Osteocyte (in vitro differentiated cells): Measurements from ENCODE around the gene COPS3. TPM values are rescaled to one million over a fixed set of nuclear protein-coding genes. Genes with fewer than 3 reads are reported as not detected.

Source experiments
- DNase-seq: peaks from one replicate; pipeline ENCODE4 v3.0.0; 2021; ENCODE audit warnings: mixed read lengths; ENCODE audit not compliant: unreplicated experiment; ENCODE audit errors: extremely low spot score
- H3K27ac Mint-ChIP-seq: one replicate; pipeline ENCODE4 v1.8.0; 2021; ENCODE audit warnings: mild to moderate bottlenecking, mixed read lengths; ENCODE audit not compliant: unreplicated experiment
- H3K27me3 Mint-ChIP-seq: one replicate; pipeline ENCODE4 v1.8.0; 2021; ENCODE audit warnings: mixed read lengths; ENCODE audit not compliant: unreplicated experiment
- H3K36me3 Mint-ChIP-seq: one replicate; pipeline ENCODE4 v1.8.0; 2021; ENCODE audit warnings: mixed read lengths; ENCODE audit not compliant: unreplicated experiment
- H3K4me1 Mint-ChIP-seq: one replicate; pipeline ENCODE4 v1.8.0; 2021; ENCODE audit warnings: mixed read lengths; ENCODE audit not compliant: unreplicated experiment
- H3K4me3 Mint-ChIP-seq: one replicate; pipeline ENCODE4 v1.8.0; 2021; ENCODE audit warnings: mild to moderate bottlenecking, moderate library complexity, mixed read lengths; ENCODE audit not compliant: unreplicated experiment
- H3K9me3 Mint-ChIP-seq: one replicate; pipeline ENCODE4 v1.8.0; 2021; ENCODE audit warnings: mixed read lengths; ENCODE audit not compliant: unreplicated experiment
- CTCF ChIP-seq: fragments of 200-600 bp; sonication (generic); IDR thresholded peaks from 2 replicates; pipeline ENCODE4 v1.5.0; 2021; ENCODE audit warnings: antibody characterized with exemption, mild to moderate bottlenecking, moderate library complexity
- total RNA-seq: library from RNA; stranded (reverse); gene quantifications from 2 replicates; pipeline ENCODE4 v1.2.1, GENCODE V29; 2021

The COPS3 gene
- total RNA-seq, 1 donor from 2014 or later: 55.9 TPM

- H3K27ac Mint-ChIP-seq: no peak overlapping the region
- peaks cover 48% of the 10 kb centered on the region for H3K36me3 Mint-ChIP-seq
- no peak for DNase-seq
- H3K4me1 Mint-ChIP-seq: peaks cover 7% of the 10 kb centered on the region
- no peaks in the 10 kb centered on the region for H3K9me3 Mint-ChIP-seq
- H3K27me3 Mint-ChIP-seq: no peaks in the 10 kb centered on the region
- no peak for TF ChIP-seq CTCF
- no peak overlapping the region for H3K4me3 Mint-ChIP-seq
Measured at GRCh38 chr17:17228521-17229279, 52.3 kb downstream of the COPS3 start.

DNA sequence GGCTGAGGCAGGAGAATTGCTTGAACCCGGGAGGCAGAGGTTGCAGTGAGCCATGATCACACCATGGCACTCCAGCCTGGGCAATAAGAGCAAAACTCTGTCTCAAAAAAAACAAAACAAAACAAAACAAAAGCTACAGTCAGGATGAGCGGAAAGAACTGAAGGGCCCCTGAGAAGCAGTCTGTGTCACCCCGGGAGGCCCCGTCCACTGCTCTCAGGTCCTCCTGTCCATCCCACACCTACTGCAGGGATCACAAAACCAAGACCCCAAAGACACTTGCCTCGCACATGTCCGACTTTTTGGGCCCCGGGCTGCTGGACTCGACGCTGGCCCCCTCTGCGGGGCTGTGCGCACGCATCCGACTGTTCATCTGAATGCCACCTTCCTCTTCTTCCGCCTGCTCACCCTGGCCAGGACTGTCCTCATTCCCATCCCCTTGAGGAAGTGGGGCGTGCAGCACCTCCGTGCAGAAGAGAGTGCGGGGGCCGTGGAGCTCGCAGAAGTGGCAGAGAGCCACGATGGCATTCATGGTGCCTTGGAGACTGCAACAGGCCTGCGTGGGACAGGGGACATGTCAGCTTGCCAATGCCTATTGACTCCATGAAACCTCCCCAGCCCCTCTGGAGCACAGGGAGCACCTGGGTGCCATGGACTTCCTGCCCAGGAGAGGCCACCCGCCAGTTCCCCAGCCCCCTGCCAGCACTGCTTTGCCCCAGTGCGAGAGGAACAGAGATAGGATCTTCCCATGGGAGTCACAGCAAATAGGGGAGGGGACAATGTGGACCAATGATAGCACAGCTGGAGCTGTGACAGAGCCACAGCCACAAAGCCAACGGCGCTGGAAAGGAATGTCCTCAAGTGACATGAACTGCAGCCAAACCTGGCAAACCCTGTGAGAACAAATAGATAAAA is 53.2 kb downstream of the COPS3 start:
- no peaks in the 10 kb centered on the region for H3K27me3 Mint-ChIP-seq
- H3K4me3 Mint-ChIP-seq: no peak overlapping the region
- no peak for TF ChIP-seq CTCF
- H3K27ac Mint-ChIP-seq: no peak overlapping the region
- peaks cover 7% of the 10 kb centered on the region for H3K4me1 Mint-ChIP-seq
- H3K9me3 Mint-ChIP-seq: no peaks in the 10 kb centered on the region
- no peak for DNase-seq
- peaks cover 53% of the 10 kb centered on the region for H3K36me3 Mint-ChIP-seq

- H3K4me3 Mint-ChIP-seq: no peak overlapping the region
- no peaks in the 10 kb centered on the region for H3K9me3 Mint-ChIP-seq
- peaks cover under 1% of the 10 kb centered on the region for H3K4me1 Mint-ChIP-seq
- no peak for DNase-seq
- TF ChIP-seq CTCF: no peak
- H3K27ac Mint-ChIP-seq: no peak overlapping the region
- H3K36me3 Mint-ChIP-seq: peaks cover 53% of the 10 kb centered on the region
- no peaks in the 10 kb centered on the region for H3K27me3 Mint-ChIP-seq
Measured at GRCh38 chr17:17226451-17227265, 54.4 kb downstream of the COPS3 start.

GRCh38 chr17:17225901-17226300 is 55.1 kb downstream of the COPS3 start:
- no peak for TF ChIP-seq CTCF
- H3K4me1 Mint-ChIP-seq: no peaks in the 10 kb centered on the region
- no peaks in the 10 kb centered on the region for H3K27me3 Mint-ChIP-seq
- DNase-seq: no peak
- no peak overlapping the region for H3K27ac Mint-ChIP-seq
- no peaks in the 10 kb centered on the region for H3K9me3 Mint-ChIP-seq
- peaks cover 55% of the 10 kb centered on the region for H3K36me3 Mint-ChIP-seq
- H3K4me3 Mint-ChIP-seq: no peak overlapping the region
